ENCODE data around the gene ARID1B.

- TF ChIP-seq GATA2 (IDR thresholded peaks at IDR 0.05; ENCODE audit: low read depth, low read length), result no peak
- no peak for TF ChIP-seq GATA3 (IDR thresholded peaks at IDR 0.05; ENCODE audit: low read depth, low read length)
Observed at GRCh38 chr6:156740604-156741003, 36.6 kb upstream of the ARID1B start.
